Measurements from ENCODE around the gene RRP1. TPM values are rescaled to one million over a fixed set of nuclear protein-coding genes. Genes with fewer than 3 reads are reported as not detected.

RRP1 gene
- total and polyA plus RNA-seq, 2 of the 13 experiments (the other 11 are each of a cell fraction or from before 2014, with no cell fraction given), result 20.1 to 35.1 TPM

DNA sequence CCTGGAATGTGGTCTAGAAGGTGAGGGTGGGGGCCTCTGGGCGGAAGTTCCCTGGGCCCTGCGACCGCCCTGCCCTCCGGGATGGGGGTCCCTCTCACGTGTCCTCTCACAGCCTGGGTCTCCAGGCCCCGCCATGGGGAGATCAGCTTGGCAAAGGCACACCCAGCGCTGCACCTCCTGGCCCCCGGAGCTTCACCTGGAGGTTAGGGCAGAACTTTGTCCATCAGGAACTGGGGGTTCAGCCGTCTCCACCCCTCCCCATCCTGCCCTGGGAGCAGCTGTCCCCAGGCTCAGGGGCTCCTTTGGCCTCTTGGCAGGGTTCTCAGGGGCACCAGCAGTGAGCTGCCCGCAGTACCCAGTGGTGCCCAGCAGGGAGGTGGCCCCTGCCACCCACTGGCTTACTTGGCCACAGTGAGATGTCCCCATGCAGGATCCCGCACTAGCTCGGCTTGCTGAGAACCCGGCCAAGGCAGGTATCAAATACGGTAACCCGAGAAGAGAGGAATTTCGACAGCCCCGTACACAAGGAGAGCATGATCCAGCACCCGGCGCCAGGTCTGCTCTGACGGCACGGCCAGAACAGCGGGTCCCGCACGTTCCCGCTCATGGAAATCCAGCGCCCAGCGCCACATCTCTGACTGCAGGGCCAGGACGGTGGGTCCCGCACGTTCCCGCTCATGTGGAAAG lies 36.7 kb downstream of the RRP1 start (continued):
- TF ChIP-seq, protein P1, sequence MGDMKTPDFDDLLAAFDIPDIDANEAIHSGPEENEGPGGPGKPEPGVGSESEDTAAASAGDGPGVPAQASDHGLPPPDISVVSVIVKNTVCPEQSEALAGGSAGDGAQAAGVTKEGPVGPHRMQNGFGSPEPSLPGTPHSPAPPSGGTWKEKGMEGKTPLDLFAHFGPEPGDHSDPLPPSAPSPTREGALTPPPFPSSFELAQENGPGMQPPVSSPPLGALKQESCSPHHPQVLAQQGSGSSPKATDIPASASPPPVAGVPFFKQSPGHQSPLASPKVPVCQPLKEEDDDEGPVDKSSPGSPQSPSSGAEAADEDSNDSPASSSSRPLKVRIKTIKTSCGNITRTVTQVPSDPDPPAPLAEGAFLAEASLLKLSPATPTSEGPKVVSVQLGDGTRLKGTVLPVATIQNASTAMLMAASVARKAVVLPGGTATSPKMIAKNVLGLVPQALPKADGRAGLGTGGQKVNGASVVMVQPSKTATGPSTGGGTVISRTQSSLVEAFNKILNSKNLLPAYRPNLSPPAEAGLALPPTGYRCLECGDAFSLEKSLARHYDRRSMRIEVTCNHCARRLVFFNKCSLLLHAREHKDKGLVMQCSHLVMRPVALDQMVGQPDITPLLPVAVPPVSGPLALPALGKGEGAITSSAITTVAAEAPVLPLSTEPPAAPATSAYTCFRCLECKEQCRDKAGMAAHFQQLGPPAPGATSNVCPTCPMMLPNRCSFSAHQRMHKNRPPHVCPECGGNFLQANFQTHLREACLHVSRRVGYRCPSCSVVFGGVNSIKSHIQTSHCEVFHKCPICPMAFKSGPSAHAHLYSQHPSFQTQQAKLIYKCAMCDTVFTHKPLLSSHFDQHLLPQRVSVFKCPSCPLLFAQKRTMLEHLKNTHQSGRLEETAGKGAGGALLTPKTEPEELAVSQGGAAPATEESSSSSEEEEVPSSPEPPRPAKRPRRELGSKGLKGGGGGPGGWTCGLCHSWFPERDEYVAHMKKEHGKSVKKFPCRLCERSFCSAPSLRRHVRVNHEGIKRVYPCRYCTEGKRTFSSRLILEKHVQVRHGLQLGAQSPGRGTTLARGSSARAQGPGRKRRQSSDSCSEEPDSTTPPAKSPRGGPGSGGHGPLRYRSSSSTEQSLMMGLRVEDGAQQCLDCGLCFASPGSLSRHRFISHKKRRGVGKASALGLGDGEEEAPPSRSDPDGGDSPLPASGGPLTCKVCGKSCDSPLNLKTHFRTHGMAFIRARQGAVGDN (CRISPR knock-in tag; IDR thresholded peaks at IDR 0.05), result peak; percentile 42; the same call in 1 of the 2 replicates
- peak; percentile 24; the same call in 1 of the 2 replicates for TF ChIP-seq SIX4 (CRISPR knock-in tag; IDR thresholded peaks at IDR 0.05)
- TF ChIP-seq ZNF33B (CRISPR knock-in tag; IDR thresholded peaks at IDR 0.05), result no peak
- TF ChIP-seq CHD2 (IDR thresholded peaks at IDR 0.05; ENCODE audit: low read depth, low read length), result no peak
- TF ChIP-seq, protein P2, sequence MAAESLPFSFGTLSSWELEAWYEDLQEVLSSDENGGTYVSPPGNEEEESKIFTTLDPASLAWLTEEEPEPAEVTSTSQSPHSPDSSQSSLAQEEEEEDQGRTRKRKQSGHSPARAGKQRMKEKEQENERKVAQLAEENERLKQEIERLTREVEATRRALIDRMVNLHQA (CRISPR knock-in tag; IDR thresholded peaks at IDR 0.05), result no peak
- TF ChIP-seq, protein P3, sequence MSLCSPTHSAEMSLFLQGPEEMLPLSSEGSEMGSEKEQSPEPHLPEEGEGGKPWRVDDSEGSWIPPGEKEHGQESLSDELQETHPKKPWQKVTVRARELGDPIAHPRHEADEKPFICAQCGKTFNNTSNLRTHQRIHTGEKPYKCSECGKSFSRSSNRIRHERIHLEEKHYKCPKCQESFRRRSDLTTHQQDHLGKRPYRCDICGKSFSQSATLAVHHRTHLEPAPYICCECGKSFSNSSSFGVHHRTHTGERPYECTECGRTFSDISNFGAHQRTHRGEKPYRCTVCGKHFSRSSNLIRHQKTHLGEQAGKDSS (CRISPR knock-in tag; IDR thresholded peaks at IDR 0.05; ENCODE audit: borderline replicate concordance, low read depth), result no peak

DNA sequence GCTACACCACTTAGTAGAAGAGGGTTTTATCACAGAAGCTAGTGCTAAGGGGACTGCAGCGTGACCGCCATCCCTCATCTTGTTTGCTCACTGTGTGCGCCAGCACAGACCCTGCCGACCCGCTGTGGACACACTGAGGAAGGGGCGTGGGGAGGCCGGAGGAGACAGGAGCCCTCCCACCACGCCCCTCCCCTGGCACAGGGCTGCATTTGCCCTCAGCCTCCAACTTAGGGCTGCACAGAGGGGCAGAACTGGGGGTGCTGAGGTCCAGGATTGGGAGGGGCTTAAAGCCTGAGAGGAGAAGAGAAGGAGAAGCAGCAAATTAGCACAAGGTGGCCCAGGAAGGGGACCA lies 37.2 kb downstream of the RRP1 start:
- ChIA-PET POLR2A (interaction anchor here (0.7 kb wide), 1 partner anchor 80 kb away, joined by 3 read pairs; no protein-coding TSS in a partner anchor), CTCF (ENCODE audit: low intra/inter-chr PET ratio, low total read pairs) (no interaction called here)
- Histone ChIP-seq H3K4me3 (replicated peaks in 1 of 3; ENCODE audit: insufficient read depth in 1 of 3, low read depth in 2 of 3, low read length in 3 of 3) (peak overlapping the region; percentile 31 to 64 (median 33)), H3K4me1 (ENCODE audit: insufficient read depth, low read length) (peaks cover 38% of the 10 kb centered on the region), H3K36me3 (replicated peaks in 1 of 2; ENCODE audit: control insufficient read depth in 1 of 2, insufficient read depth in 2 of 2, low read length in 2 of 2) (no peaks in the 10 kb centered on the region), H4K20me1 (ENCODE audit: insufficient read depth, low read length) (no peaks in the 10 kb centered on the region), H3K9ac (ENCODE audit: insufficient read depth, low read depth, low read length) (no peak overlapping the region), H3K4me2 (ENCODE audit: low read depth, low read length) (peak overlapping the region; percentile 82), H3K27ac (ENCODE audit: extremely low read length, insufficient read depth, low read length) (no peak overlapping the region), H3K27me3 (ENCODE audit: control insufficient read depth in 1 of 2, insufficient read depth in 2 of 2, low read length in 2 of 2) (peaks cover 15 to 35% of the 10 kb centered on the region in 2 experiments), H3K79me2 (ENCODE audit: insufficient read depth, low read length) (no peaks in the 10 kb centered on the region), H3K9me3 (ENCODE audit: low read length) (no peaks in the 10 kb centered on the region), H2AFZ (ENCODE audit: low read length) (no peak overlapping the region)
- in situ Hi-C loops (cut with HindIII; ENCODE audit: extremely low pct_ligation_motif_present, low pct_unique_long_range_greater_than_20kb) (no loop called here), intact Hi-C loops (cut with micrococcal nuclease; ENCODE audit: unreplicated experiment) (loop anchor here (2.0 kb wide), 1 partner anchor 112 kb away; no protein-coding TSS in a partner anchor)
- no TSS peak for BruUV-seq (replicated peaks)
- TF ChIP-seq HNF4G (IDR thresholded peaks at IDR 0.05; ENCODE audit: borderline replicate concordance, low read depth, low read length) (no peak), HNF4G (CRISPR knock-in tag; IDR thresholded peaks at IDR 0.05; ENCODE audit: borderline replicate concordance, low read depth) (peak; percentile 32; the same call in 1 of the 2 replicates), MAFG (CRISPR knock-in tag; IDR thresholded peaks at IDR 0.05) (no peak)
- ATAC-seq (peak; percentile 63), DNase-seq (ENCODE audit: low spot score) (no peak), FAIRE-seq (no peak)
- 0% methylated on average over 4 of the region's 8 CpGs for WGBS (ENCODE audit: low lambda C conversion rate)
